ENCODE data around the gene GTF3C1.
"Not testable (repeated sequence)": the region's sequence is repeated elsewhere in the genome, so short reads cannot be mapped to it uniquely, and the experiment has no call there.

GTF3C1 gene

DNA sequence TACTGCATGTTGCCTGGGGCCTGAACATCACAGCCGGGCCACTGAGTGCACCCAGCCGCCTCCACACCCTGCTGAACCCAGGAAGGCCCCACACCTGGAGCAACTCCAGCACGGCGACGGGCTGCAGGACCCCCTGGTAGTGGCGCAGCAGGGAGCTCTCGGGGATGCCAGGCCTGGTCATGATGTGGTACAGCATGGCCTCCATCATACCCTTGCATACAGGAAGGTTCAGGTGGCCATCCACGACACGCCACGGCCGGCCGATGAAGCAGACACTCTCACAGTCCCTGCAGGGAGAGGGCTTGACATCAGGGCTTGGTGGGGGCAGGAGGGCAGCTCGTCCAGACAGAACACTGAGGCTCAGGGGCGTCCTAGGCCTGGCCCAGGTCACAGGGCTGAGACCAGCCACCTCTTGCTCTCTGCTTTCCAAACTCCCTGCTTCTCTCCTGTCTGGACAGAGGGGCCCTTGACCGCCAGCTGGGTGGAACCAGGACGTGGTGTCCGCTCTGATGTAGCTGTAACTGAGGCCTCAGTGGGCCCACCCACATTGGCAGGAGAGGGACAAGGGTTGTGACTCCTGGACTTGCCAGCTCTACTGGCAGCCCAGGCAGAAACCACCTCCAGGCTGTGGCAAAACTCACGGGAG, 87.4 kb downstream of the GTF3C1 start:
- no peak for DNase-seq

DNA sequence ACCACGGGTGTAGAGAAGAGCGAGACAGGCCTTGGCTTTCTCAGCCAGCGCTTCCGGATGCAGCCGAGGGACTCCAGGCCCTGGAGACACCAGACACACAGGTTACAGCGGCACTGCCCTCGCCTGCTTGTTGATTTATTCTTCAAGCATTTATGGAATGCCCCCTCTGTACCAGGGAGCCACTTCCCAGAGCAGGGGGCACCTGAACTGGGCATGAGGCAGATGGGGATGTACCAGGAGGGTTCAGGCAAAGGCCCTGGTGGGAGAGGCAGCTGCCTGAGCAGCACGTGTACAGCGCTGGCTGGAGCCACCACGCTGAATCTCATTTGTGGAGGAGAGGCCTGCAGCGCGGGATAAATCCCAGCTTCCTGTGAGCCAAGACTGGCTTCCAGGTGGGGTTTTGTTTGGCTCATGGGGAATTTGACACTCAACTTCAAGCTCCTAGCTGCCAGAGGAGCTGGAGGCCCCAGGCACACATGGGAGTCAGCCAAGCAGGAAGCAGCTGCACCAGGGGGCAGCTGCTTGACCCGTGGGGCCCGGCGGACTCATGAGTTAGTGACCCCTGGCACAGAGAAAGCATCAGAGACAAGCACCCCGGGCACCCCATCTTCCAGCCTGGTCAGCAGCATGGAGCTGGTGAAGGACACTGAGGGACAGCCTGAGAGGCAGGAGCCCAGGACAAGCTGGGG, 88.1 kb downstream of the GTF3C1 start:
- DNase-seq: no peak

DNA sequence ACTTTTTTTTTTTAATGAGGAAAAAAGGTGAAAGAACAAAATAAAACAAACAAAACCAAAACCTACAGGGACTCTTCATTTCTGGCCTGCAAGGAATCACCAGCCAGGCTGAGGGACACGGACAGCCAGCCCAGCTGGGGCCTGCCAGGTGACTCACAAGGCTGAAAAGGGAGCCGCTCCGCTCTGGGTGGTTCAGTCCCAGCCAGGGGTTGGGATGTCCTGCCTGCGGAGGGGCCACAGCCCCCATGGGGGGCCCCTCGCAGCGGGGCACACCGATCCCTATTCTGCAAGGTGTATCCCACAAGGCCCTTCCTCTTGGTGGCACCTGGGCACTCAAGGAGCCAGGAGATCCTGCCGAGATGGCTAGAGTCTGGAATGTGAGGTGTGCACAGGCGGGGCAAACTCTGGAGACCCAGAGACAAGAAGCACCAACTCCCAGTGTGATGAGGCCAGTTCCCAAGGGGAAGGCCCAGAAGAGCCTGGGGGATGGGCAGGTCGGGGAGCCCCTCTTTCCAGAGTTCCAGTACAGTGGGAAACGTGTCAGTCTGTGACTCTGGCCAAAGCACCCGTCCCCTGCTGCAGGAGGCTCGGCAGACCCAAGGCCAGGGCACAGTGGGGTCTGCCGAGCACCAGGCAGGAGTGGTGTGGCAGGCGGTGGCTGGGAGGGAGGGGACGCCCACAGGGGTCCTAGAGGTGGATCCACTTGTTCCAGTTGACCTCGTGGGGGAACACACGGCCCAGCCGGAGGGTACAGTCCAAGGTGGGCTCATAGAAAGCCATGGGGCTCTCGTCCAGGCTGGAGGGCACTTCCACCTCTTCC, 88.8 kb downstream of the GTF3C1 start:
- no peak for DNase-seq

DNA sequence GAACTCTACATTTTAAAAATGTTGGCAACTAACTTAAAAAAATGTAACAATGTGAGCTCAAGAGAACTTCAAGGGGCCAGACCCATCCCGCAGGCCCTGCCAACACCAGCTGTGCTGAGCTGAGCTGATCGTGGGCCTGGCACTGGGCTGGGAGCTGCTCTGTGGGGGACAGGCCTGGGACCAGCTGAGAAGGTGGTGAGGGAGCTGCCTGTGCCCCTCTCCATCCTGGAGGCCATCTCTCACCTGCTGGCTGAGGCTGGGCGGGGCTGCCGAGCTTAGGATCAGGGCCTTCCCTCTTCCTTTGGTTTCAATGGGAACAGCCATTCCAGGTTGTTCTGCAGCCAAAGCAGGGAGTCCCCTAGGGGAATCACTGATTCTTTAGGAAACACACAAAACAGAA, 89.5 kb downstream of the GTF3C1 start:
- DNase-seq: no peak

DNA sequence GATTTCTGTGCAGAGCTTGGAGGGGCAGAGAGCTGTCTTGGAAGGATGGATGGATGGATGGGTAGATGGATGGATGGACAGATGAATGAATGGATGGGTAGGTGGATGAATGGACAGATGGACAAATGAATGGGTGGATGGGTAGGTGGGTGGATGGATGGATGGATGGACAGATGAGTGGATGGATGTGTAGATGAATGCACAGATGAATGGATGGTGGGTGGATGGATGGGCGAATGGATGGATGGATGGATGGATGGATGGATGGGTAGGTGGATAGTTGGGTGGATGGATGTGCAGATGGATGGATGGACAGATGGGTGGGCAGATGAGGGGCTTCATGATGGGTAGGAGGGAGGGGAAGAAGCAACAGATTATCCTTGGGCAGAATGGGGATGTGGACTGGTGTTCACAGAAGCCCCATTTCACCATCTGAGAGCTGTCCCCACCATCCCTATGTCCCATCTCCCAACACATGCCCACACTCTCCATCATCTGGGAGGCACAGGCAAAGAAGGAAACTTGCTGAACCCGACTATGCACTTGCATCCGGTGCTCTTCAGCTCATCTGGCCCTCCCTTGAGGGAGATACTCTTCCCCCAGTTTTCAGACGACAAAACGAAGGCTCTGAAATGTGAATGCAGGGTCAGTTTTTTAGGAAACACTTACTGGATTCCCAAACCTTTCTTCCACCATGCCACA, 90.6 kb downstream of the GTF3C1 start:
- DNase-seq: no peak

DNA sequence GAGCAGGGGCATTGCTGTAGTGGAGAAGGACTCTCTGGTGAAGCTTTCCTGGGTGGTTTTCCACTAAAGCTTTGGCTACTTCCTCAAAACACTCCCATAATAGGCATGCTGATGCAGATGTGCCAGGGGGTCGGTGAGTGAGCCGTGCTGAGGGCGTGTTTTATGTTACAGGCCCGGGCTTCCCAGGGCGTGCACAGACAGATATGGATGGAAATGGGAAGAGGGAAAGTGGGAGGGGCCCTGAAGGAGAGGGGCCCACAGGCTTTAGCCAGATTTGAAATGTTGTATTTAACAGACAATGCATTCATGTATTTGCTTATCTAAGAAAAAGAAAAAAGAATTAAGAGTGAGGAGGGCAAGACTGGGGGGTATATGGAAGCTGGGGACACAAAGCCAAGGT, 91.5 kb downstream of the GTF3C1 start:
- no peak for DNase-seq

DNA sequence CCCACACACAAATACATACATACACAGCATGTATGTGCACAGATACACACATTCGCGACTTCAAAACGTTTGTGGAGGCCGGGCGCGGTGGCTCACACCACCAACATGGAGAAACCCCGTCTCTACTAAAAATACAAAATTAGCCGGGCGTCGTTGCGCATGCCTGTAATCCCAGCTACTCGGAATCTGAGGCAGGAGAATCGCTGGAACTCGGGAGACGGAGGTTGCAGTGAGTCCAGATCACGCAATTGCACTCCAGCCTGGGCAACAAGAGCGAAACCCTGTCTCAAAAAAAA, 92.2 kb downstream of the GTF3C1 start:
- DNase-seq: not testable (repeated sequence)

DNA sequence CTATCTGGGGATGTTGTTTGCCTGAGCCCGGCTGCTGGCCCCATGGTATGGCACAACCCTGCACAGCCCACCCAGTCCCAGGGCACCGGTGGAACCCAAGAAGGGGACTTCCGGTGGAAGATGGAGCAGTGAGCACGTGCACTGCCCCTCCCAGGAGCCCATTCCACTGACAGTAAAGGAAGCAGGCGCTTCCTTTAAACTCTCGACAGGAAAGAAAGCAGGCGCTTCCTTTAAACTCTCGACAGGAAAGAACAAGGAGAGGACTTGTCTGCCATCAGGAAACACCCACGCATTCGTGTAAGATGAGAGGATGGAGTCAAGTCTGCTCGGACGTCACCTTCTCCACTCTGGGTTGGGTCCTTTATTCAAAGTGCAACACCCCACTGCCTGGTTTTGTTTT, 94.0 kb downstream of the GTF3C1 start:
- no peak for DNase-seq

DNA sequence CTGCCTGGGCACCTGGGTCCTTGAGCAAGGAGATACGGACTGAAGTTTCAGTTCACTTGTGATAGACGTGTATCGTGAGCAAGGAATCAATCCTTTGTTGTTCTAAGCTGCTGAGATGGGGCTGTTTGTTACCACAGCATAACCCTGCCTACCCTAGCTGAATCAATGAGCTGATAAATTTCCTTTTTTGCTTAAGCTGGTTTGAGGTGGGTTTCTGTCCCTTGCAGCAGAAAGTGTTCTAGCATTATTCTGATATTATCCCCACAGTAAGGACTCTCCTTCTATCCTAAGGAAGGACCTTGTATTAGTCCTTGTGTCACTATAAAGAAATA, 96.3 kb downstream of the GTF3C1 start:
- DNase-seq: no peak

DNA sequence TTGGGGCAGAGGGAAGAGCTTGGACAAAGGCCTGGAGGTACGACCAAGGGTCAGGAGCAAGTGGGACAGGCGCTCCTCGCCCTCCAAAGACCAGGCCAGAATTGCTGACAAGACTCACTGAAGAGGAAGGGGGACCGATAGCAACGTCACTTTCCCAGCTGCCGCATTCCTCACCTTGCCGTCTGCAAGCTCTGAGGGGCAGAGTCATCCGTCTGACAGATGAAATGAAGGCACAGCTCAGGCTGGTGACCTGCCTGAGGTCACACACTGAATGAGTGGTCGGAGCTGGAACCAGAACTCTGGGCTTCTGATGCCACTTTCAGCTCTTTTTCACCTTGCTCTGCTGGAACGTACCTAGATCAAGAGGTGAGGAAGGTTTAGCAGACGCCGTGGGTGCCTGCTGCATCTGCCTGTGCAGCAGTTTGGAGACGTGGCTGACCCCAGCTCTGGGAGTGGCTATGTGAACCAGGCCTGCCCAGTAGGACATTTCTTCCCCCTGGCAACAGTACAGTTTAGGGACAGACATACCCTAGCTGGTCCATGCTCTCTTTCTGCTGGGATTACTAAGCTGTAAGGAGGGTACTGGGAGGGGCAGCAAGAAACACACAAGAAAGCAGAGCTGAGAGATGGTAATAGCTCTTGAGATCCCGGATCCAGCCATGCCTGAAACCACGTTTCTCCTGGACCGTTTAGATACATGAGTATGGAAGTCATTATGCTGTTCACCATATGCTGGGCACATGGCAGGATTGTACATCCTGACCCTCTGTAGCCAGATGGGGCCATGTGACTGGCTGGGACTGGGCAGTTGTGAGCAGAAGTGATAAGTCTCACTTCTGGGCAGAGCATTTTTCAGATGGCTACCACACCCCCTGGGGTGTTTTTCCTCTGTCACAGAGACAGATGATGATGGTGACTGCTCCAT, 96.9 kb downstream of the GTF3C1 start:
- no peak for DNase-seq

DNA sequence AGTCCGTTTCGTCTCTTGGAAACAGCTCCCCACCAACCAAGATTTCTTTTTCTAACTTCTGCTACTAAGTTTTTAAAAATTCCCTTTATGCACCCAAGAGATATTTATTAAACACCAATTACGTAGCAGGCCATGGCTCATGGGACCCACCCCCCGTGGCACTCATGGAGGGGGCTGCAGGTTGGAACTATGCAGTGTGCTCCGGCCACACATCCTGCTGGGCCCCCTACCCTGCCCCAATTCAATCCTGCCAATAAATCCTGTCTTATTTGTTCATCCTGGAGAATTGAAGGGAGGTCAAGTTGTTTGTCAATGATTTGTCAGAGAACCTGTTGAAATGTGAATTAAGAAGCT, 99.5 kb downstream of the GTF3C1 start:
- DNase-seq: no peak

DNA sequence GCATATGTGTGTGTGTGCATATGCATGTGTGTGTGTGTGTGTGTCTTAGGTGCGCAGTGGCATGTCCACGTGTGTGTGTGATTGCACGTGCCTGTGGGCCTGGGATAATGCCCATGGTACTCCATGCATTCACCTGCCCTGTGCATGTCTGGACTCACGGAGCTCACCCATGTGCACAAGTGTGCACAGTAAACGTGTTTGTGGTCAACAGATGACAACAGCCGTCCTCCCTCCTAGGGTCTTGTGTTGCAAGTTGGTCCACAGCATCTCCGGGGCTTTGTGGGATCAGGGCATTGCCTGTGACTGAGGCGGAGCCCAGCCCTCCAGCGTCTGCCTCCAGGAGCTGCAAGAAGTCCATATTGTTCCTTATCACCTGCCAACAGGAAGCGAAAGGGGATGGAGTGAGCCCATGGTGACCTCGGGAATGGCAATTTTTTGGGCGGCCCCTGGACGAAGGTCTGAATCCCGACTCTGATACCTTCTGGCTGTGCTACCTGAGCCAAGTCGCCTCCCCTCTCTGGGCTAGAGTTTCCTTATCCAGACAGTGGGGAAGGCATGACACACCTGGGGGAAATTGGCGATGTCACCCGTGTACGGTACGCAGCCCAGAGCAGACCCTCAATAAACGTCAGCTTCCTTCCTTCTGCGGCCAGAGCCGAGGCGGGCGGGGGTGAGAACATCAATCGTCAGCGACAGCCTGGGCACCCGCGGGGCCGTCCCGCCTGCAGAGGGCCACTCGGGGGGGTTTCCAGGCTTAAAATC, 100.1 kb downstream of the GTF3C1 start:
- DNase-seq: no peak

DNA sequence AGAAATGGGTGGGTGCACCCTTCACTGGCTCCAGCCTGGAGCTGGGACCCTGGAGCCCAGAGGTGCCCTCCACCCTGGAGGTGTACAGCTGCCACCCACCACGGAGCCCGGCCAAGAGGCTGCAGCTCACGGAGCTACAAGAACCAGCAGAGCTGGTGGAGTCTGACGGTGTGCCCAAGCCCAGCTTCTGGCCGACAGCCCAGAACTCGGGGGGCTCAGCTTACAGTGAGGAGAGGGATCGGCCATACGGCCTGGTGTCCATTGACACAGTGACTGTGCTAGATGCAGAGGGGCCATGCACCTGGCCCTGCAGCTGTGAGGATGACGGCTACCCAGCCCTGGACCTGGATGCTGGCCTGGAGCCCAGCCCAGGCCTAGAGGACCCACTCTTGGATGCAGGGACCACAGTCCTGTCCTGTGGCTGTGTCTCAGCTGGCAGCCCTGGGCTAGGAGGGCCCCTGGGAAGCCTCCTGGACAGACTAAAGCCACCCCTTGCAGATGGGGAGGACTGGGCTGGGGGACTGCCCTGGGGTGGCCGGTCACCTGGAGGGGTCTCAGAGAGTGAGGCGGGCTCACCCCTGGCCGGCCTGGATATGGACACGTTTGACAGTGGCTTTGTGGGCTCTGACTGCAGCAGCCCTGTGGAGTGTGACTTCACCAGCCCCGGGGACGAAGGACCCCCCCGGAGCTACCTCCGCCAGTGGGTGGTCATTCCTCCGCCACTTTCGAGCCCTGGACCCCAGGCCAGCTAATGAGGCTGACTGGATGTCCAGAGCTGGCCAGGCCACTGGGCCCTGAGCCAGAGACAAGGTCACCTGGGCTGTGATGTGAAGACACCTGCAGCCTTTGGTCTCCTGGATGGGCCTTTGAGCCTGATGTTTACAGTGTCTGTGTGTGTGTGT, 100.9 kb downstream of the GTF3C1 start:
- DNase-seq: peak in 1 of 2 experiments; percentile 25

DNA sequence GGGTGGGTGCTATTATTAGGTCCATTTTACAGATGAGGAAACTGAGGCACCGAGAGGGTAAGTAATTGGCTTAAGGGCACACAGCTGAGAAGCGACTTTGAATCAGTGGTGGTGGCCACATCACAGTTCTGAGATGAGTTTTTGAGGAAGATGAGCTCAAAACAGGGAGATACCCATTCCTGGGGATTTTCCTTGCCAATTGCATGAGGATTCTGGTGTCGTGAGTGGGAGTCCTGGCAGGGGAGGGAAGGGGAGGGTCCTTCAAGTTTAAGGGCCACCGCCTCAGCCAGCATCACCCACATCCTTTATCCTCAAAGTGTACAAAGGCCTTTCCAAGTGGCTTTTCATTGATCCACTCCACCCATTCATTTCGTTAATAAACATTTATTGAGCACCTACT, 102.4 kb downstream of the GTF3C1 start:
- DNase-seq: no peak

DNA sequence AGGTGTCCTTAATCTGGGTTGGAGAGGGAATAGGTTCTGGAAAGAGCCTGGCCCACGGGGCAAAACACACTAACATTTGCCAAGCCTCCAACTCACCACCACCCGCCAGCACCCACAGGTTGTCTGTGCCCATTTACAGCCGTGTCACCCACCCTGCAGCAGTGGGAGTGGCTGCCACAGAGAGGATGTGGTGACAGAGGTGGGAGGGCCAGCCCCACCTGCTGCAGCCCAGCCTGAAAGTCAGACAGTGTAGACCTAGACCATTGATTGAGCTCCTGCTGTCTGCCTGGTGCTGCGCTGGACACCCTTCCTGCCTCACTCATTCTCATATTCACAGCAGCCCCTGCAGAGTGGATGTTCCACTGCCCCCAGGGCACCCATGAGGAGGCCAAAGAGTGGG, 103.0 kb downstream of the GTF3C1 start:
- no peak for DNase-seq

DNA sequence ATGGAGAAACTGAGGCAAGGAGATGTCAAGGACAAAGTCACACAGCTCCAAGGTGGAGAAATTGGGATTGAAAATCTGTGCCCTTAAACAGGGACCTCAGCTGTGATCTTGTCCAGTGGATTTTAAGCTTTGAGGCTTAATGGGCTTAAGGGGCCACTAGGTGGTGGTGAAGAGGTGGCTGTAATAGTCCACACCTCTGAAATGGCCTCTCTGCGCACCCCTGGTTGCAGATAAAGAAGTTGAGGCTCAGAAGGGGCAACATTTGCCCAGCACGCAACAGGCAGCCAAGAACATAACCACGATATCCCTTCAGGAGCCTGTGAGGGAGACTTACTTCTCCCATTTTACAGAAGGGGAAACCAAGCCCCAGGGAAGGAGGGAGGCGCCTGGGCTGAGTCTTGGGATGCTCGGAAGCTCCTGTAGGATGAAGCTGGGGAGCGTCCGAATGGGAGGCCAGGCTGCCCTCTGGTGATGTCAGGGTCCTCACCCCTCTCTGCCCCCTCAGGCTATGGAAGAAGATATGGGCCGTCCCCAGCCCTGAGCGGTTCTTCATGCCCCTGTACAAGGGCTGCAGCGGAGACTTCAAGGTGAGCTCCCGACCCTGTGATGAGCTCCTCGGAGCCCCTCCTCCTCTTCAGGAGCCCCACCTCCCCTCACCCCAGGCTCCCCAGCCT, 104.1 kb downstream of the GTF3C1 start:
- DNase-seq: no peak

DNA sequence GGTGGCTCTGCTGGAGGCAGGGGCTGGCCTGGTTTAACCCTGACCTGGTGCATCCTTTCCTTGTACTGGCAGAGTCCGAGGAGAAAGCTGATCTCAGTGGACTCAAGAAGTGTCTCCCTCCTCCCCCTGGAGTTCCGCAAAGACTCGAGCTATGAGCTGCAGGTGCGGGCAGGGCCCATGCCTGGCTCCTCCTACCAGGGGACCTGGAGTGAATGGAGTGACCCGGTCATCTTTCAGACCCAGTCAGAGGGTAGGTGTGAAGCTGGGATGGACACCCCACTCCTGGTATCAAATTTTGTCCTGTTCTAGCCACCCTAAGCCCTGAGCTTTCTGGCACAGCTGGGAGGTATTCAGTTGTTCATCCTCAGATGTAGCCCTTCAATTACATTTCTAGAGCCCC, 105.2 kb downstream of the GTF3C1 start:
- DNase-seq: no peak

DNA sequence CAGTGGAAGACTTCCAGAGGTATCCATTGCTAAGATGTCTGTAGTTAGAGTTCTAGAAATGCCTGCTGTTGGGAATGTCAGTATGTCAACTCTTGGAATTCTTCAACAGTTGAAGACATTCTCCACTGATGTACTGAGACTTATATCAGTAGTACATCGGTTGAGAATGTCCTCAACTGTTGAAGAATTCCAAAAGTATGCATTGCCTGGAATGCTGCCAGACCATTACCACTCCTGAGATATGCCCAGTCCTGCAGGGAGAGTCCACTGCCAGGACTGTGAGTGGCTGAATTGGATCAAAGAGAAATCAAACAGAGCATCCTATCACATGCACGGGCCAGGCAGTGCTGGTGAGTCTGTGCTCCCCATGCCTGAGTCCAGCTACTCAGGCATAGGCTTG, 105.7 kb downstream of the GTF3C1 start:
- no peak for DNase-seq

DNA sequence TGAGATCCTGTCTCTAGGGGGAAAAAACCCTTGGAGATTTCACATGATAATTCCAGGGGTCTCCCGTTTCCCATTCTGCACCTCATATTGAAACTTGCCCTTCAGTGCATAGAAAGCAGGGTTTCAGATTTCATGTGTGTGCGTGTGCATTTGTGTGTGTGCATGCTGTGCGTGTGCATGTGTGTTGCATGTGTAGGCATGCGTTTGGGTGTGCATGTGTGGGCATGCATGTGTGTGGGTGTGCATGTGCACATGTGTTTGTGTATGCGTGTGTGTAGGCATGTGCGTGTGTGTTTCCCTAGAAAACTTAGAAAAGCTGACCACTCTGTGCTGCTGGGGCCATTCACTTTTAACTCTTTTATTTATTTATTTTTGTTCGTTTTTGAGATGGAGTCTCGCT, 107.7 kb downstream of the GTF3C1 start:
- DNase-seq: no peak

DNA sequence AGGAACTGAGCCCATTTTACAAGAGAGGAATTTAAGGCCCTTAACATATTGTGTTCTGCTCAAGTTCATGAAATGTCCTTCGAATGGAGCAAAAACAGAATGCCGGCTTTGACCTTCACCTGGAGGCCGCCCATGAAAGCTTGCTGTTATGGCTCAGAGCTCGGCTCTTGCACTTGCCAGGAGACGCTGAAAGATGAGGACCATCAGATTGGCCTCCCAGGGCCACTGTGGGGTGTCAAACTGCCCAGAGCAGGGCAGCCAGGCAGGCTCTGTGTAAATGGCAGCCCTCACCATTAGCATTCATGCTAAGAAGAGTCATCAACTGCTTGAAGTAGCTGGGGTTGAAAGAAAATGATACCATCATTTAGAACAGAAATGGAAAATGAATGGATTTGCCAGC, 108.4 kb downstream of the GTF3C1 start:
- no peak for DNase-seq
